ENCODE results near the gene KIAA1614.

GRCh38 chr1:180966744-180967536 lies 54.2 kb downstream of the KIAA1614 start:
- no peak for TF ChIP-seq CTCF (IDR thresholded peaks at IDR 0.05)
- TF ChIP-seq POLR2A (IDR thresholded peaks at IDR 0.05) = no peak
- no peak for TF ChIP-seq POLR2AphosphoS5 (IDR thresholded peaks at IDR 0.05)
